Endothelial cell of umbilical vein (primary cell): Measurements from ENCODE around the gene DNAH10.

Source experiments
- EZH2 ChIP-seq: IDR thresholded peaks from 2 replicates; pipeline ENCODE4 v1.6.1; 2012; ENCODE audit warnings: borderline replicate concordance, low read depth, mild to moderate bottlenecking, moderate library complexity, low read length, inconsistent platforms; ENCODE audit not compliant: severe bottlenecking
- FOS ChIP-seq: IDR thresholded peaks from 2 replicates; pipeline ENCODE4 v1.6.1; 2011; ENCODE audit warnings: mild to moderate bottlenecking, low read length, moderate library complexity, borderline replicate concordance; ENCODE audit not compliant: insufficient read depth
- POLR2A ChIP-seq: IDR thresholded peaks from 2 replicates; pipeline ENCODE4 v1.6.1; 2012; ENCODE audit warnings: low read depth, mild to moderate bottlenecking, control low read depth, low read length
- POLR2AphosphoS5 ChIP-seq: IDR thresholded peaks from 2 replicates; pipeline ENCODE4 v1.6.1; 2012; ENCODE audit warnings: low read depth, mild to moderate bottlenecking, control low read depth, low read length, moderate library complexity; ENCODE audit not compliant: insufficient read depth
- TF ChIP-seq, protein P1 (sequence below), 2 donors: IDR thresholded peaks; 1 replicate in 1 of 2; 2 replicates in 1 of 2; pipeline ENCODE4 v1.5.1; 2011; ENCODE audit warnings: low read length in 2 of 2, mild to moderate bottlenecking in 2 of 2, moderate library complexity in 2 of 2, control low read depth in 1 of 2, inconsistent platforms in 1 of 2, low read depth in 1 of 2; ENCODE audit not compliant: insufficient read depth in 1 of 2; ENCODE audit errors: extremely low read depth in 1 of 2
- TF ChIP-seq, protein P2 (sequence below): IDR thresholded peaks from 2 replicates; pipeline ENCODE4 v1.6.1; 2011; ENCODE audit not compliant: insufficient read depth, insufficient read length

DNA sequence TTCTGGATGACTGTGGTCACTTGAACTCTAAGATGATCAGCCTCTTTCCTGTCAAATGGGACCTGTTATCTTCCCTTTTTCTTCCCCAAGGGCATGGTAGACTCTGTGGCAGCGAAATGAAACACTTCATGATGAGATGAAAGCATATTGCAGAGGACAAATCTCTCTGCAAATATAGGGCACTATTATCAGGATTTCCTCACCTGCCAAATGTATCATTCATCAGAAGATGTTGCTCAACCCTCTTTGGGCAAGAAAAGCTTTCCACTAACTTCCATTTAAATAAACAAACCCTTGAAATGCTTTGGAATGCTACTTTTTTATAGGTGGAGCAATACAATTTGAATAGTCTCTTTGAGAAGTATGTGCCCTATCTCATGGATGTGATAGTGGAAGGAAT is 105.0 kb downstream of the DNAH10 start:
- TF ChIP-seq POLR2AphosphoS5 (no peak), POLR2A (no peak), EZH2 (no peak), FOS (no peak)
- TF ChIP-seq, protein P1, sequence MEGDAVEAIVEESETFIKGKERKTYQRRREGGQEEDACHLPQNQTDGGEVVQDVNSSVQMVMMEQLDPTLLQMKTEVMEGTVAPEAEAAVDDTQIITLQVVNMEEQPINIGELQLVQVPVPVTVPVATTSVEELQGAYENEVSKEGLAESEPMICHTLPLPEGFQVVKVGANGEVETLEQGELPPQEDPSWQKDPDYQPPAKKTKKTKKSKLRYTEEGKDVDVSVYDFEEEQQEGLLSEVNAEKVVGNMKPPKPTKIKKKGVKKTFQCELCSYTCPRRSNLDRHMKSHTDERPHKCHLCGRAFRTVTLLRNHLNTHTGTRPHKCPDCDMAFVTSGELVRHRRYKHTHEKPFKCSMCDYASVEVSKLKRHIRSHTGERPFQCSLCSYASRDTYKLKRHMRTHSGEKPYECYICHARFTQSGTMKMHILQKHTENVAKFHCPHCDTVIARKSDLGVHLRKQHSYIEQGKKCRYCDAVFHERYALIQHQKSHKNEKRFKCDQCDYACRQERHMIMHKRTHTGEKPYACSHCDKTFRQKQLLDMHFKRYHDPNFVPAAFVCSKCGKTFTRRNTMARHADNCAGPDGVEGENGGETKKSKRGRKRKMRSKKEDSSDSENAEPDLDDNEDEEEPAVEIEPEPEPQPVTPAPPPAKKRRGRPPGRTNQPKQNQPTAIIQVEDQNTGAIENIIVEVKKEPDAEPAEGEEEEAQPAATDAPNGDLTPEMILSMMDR (IDR thresholded peaks at IDR 0.05; ENCODE audit: extremely low read depth in 1 of 2, insufficient read depth in 1 of 2, low read depth in 1 of 2, low read length in 2 of 2) = no peak
- TF ChIP-seq, protein P2, sequence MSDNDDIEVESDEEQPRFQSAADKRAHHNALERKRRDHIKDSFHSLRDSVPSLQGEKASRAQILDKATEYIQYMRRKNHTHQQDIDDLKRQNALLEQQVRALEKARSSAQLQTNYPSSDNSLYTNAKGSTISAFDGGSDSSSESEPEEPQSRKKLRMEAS = no peak
